HEK293 (cell line): ENCODE measurements around the gene NNT.

Experiments
- KLF9 ChIP-seq: fragments of 450-650 bp; formaldehyde crosslinking; IDR thresholded peaks from 2 replicates; pipeline ENCODE4 v1.5.1; 2016; ENCODE audit warnings: missing biosample characterization, missing genetic modification characterization, low read depth
- TF ChIP-seq, protein P1 (sequence below): fragments of 450-650 bp; formaldehyde crosslinking; IDR thresholded peaks from 2 replicates; pipeline ENCODE4 v1.5.1; 2016; ENCODE audit warnings: missing biosample characterization, missing genetic modification characterization
- TF ChIP-seq, protein P2 (sequence below): fragments of 450-650 bp; formaldehyde crosslinking; IDR thresholded peaks from 2 replicates; pipeline ENCODE4 v1.5.1; 2016; ENCODE audit warnings: missing biosample characterization, missing genetic modification characterization

DNA sequence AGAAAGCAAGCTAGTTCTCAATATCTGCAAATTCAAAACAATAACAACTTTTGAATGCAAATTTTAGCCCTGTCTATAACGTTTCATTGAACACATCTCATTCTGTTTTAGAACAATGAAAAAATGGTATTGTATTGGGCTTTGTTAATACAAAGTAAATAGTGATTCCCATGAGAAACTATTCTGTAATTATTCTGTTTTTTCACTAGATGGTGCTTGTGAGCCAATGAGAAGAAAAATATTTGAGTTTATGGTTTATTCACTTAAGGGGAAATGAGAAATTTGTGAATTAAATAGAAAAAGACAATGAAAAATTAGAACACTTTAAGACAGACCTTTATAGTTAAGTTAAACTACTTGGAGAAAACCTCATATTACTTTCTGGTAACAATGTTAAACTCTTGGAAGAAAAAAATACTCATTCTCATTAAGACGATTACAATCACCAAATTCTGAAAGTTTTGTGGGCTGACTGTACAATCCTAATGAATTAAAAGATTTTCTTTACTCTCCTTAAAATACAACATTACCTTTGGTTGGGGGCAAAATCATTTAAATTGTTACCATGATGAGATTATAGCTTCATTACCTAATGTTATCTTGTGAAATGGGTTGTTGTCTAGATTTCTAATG, 127.0 kb downstream of the NNT start:
- no peak for TF ChIP-seq KLF9 (tag by site-specific recombination)
- TF ChIP-seq, protein P1, sequence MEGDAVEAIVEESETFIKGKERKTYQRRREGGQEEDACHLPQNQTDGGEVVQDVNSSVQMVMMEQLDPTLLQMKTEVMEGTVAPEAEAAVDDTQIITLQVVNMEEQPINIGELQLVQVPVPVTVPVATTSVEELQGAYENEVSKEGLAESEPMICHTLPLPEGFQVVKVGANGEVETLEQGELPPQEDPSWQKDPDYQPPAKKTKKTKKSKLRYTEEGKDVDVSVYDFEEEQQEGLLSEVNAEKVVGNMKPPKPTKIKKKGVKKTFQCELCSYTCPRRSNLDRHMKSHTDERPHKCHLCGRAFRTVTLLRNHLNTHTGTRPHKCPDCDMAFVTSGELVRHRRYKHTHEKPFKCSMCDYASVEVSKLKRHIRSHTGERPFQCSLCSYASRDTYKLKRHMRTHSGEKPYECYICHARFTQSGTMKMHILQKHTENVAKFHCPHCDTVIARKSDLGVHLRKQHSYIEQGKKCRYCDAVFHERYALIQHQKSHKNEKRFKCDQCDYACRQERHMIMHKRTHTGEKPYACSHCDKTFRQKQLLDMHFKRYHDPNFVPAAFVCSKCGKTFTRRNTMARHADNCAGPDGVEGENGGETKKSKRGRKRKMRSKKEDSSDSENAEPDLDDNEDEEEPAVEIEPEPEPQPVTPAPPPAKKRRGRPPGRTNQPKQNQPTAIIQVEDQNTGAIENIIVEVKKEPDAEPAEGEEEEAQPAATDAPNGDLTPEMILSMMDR: peak; percentile 33; the same call in 1 of the 2 replicates
- TF ChIP-seq, protein P2, sequence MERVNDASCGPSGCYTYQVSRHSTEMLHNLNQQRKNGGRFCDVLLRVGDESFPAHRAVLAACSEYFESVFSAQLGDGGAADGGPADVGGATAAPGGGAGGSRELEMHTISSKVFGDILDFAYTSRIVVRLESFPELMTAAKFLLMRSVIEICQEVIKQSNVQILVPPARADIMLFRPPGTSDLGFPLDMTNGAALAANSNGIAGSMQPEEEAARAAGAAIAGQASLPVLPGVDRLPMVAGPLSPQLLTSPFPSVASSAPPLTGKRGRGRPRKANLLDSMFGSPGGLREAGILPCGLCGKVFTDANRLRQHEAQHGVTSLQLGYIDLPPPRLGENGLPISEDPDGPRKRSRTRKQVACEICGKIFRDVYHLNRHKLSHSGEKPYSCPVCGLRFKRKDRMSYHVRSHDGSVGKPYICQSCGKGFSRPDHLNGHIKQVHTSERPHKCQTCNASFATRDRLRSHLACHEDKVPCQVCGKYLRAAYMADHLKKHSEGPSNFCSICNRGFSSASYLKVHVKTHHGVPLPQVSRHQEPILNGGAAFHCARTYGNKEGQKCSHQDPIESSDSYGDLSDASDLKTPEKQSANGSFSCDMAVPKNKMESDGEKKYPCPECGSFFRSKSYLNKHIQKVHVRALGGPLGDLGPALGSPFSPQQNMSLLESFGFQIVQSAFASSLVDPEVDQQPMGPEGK: no peak
